Skin epidermis (tissue), 12 donors: ENCODE results near the gene TAAR2.
"Not testable (repeated sequence)": the region's sequence is repeated elsewhere in the genome, so short reads cannot be mapped to it uniquely, and the experiment has no call there.

Experiments used
- H3K27ac ChIP-seq, 21 experiments: fragments of 200-600 bp; sonication (generic) in 11 of 21; one replicate each; pipeline ENCODE4 v1.5.0; 2020; ENCODE audit warnings: mild to moderate bottlenecking in 3 of 21, inconsistent platforms in 2 of 21, moderate library complexity in 2 of 21
- H3K4me3 ChIP-seq, 7 experiments: fragments of 200-600 bp; sonication (generic) in 2 of 7; one replicate each; pipeline ENCODE4 v1.5.0; 2020; ENCODE audit warnings: inconsistent platforms in 2 of 7, mild to moderate bottlenecking in 2 of 7, moderate library complexity in 1 of 7

Gene TAAR2, protein sequence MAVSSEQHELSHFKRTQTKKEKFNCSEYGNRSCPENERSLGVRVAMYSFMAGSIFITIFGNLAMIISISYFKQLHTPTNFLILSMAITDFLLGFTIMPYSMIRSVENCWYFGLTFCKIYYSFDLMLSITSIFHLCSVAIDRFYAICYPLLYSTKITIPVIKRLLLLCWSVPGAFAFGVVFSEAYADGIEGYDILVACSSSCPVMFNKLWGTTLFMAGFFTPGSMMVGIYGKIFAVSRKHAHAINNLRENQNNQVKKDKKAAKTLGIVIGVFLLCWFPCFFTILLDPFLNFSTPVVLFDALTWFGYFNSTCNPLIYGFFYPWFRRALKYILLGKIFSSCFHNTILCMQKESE

DNA sequence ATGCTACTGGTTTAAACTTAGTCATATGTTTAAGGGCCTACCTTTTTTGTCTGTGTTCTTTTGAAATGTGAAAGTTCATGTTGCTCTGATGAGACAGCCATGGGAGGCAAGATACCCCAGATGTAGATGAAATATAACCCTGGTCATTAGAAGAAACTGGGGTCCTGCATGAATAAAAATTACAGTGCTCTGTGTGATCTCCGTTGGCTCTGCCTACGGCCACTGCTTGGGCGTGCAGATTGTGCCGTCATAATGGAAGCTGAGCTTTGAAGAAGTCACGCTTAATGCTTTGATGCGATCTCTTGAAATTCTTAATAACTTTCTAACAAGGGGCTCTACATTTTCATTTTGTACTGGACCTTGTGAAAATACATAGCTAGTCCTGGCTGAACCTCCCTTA is at the start of gene TAAR2:
Gene TAAR2, minus strand, starts transcription at position 101 of the 400 bp plus-strand sequence. Its CDS starts 0 bp downstream, at position 101.
- H3K4me3 ChIP-seq = no peak within 1 kb of the TSS
- H3K27ac ChIP-seq = no peak within 1 kb of the TSS

DNA sequence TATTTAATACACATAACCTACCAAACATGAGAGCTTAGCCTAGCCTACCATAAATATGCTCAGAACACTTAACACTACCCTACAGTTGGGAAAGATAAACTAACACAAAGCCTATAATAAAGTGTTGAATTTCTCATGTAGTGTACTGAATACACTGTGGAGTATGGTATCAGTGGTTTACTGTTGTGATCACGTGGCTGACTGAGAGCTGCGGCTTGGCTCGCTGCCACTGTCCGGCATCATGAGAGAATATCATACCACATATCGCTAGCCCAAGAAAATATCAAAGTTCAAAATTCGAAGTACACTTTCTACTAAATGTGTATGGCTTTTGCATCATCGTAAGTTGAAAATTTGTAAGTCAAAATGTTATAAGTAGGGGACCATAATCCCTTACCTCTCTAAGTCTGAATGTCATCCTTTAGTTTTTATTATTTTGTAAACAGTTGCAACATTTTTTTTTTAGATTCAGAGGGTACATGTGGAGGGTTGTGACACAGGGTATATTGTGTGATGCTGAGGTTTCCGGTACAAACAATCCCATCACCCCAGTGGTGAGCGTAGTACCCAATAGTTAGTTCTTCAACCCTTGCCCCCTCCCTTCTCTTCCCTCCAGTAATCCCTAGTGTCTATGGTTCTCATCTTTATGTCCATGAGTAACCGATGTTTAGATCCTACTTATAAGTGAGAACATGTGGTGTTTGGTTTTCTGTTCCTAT is 49.5 kb upstream of the TAAR2 start:
- H3K4me3 ChIP-seq = no peak overlapping the region
- H3K27ac ChIP-seq = no peak overlapping the region

DNA sequence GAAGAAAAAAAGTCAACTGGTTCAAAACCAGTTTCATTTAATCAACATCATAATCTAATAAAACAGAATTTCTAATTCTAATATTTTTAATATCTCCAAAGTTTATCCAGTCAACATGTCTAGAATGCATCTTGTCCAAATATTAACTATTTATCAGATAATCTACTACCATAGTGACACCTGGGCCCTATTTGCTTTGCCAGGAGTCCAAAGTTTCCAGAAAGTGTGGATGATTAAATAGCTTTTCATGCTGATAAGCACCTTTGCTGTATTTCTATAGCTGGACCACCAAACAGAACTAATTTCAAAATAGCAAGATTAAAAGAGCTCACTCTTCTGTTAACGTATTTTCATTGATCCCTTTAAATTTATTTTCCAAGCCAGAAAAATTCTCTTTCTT is 47.2 kb upstream of the TAAR2 start:
- Histone ChIP-seq H3K4me3 (no peak overlapping the region), H3K27ac (no peak overlapping the region)

DNA sequence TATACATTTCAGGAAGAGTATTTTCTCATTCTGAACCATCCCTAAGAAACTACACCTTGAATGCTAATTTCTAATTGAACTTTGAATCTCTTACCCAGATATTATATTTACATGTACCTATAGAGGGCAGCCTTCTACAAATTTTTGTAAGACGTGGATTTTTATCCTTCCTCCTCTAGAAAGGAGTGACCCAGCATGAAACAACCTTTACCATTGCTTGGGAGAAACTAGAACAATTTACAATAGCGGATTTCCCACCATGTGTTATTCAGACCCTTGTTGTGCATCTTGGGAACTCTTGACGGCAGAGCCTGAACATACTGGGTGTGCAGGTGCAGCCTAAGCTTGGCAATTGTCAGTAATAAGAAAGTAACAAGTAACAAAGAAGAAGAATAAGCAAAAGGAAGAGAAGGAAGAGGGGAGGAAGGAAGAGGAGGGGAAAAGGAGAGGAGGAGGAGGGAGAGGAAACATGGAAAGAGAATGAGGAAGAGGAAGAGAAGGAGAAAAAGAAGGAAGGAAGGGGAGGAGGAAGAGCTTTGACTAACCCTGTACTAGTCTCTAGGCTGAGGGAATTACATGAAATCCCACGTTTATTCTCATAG is 45.7 kb upstream of the TAAR2 start:
- Histone ChIP-seq H3K4me3 (no peak overlapping the region), H3K27ac (no peak overlapping the region)

DNA sequence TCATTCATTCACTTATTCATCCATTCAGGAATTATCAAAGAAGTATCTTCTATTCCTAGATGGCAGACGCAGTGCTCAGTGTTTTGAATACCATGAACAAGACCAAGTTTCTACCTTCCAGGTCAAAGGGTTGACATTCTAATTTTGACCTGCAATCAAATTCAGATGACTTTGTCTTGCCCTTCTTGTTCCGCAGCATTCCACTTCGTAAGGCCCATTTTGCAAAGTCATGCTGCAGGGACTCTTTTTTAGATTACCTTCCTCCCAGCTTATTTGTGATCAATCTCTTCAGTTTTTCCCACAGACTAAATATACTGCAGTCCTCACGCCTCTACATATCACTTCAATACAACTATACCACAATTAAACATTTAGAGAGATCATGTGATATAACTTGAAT is 42.0 kb upstream of the TAAR2 start:
- H3K4me3 ChIP-seq = no peak overlapping the region
- no peak overlapping the region for H3K27ac ChIP-seq

DNA sequence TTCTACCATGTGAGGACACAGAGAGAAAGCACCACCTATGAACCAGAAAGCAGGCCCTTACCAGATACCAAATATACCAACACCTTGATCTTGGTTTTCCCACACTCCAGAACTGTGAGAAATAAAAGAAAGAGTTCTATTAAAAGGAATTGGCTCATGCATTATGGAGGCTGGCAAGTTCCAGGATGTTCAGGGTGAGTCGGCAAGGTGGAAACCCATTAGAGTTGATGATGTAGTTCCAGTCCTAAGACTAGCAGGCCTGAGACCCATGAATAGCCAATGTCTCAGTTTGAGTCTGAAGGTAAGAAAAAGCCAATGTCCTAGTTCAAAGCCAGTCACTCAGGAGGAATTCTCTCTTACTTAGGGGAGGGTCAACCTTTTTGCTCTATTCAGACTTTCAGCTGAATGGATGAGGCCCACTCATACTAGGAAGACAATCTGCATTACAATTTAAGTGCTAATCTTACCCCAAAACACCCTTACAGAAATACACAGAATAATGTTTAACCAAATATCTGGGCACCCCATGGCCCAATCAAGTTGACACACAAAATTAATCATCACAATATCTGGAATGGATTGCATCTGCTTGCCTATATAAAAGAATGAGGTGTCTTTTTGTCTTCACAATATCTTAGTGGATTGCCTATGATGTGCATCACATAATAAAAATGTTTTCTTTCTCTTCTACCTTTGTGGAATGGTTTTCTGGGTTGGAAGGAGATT is 40.4 kb upstream of the TAAR2 start:
- Histone ChIP-seq H3K27ac (no peak overlapping the region), H3K4me3 (no peak overlapping the region)

DNA sequence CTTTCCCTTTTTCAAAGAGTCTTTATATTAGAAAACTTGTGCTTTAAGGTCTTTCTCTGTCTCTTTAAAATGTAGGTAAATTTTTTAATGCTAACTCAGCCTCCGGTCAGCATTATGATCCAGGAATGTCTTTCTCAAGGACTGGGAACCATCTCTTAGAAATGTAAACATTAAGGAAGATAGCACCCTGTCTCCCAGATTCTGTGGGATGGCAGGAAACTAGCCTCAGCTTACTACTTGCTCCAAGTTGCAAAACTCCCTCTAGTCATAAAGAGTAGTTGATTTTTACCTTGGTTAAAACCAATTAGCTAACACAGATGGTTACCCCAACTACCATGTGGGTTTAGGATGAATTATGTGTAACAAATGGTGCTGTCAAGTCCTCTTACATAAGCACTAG is 39.6 kb upstream of the TAAR2 start:
- Histone ChIP-seq H3K27ac (no peak overlapping the region), H3K4me3 (no peak overlapping the region)

DNA sequence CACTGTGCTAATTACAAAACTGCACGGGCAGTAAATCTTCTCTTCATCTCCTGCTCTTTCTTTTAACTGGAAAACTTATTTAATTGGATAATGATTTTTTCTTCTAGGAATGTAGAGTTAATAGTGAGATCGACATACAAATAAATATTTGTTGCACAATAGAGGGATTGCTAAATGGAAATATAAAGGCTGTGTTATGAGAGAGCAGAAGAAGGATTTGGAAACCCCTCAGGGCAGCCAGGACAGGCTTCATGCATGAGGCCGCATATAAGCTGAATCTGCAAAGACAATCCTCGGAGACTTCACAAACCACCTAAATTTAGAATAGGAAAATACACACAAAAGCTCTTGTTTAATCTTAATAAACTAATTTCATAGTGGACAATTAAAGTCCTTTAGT is 37.8 kb upstream of the TAAR2 start:
- H3K4me3 ChIP-seq = no peak overlapping the region

DNA sequence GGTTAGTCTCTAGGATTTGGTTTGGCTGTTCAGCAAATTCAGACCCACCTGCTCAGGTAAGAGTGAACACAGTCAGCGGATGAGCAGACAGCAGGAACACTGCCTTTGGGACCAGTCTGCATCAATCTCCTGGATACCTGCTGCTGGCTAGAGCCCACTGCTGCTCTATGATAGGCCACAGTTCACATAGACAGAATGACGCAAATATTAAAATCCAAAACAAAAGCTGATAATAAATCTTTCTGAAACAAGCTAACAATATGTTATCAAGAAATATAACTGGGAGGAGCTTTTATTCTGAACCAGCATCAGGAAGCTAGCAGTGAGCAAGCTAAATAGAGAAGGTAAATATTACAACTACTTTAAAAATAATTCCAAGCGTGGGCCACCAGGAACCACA is 35.0 kb upstream of the TAAR2 start, which contains the start of gene TAAR1:
Gene TAAR1, minus strand, starts transcription at position 101 of the 400 bp plus-strand sequence. CDS start 13,179 bp downstream, outside the sequence.
- Histone ChIP-seq H3K4me3 (no peak within 1 kb of the TSS), H3K27ac (no peak within 1 kb of the TSS)

More for the DNA sequence above, 37.8 kb upstream of the TAAR2 start:
- no peak overlapping the region for H3K27ac ChIP-seq

DNA sequence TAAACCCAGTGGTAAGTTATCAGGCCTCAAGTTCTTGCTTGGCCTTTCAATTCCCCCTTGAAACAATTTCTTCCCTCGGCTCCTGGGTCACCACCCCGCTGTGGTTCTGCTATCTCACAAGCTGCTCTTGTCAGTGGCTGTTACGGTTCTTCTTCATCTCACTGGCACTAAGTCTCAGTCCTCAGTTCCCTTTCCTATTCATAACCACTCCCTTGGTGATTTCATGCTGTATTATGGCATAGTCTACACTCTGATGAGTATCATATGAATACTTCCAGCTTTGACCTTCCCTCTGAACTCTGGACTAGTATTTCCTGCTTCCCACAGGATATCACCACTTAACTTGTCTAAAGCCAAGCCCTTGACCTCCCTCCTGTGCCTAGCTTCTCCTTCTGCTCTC is 27.0 kb upstream of the TAAR2 start:
- Histone ChIP-seq H3K4me3 (no peak overlapping the region), H3K27ac (no peak overlapping the region)

DNA sequence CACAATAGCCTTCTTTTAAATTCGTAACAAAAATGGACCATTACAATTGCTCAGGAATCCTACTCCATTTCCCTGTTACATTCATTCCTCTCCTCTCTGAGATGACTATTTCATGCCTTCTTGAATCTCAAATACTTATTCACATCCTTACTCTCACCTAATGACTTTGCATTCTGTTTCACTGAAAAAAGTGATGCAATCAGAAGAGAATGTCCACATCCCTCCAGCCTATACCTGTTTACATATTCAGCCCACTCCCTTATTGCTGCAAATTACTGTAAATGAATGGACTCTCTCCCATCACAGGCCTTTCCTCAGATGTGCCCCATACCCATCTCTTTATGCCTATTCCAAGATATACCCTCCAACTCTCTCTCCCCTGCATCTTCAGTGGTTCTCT is 26.4 kb upstream of the TAAR2 start:
- Histone ChIP-seq H3K27ac (no peak overlapping the region), H3K4me3 (no peak overlapping the region)

DNA sequence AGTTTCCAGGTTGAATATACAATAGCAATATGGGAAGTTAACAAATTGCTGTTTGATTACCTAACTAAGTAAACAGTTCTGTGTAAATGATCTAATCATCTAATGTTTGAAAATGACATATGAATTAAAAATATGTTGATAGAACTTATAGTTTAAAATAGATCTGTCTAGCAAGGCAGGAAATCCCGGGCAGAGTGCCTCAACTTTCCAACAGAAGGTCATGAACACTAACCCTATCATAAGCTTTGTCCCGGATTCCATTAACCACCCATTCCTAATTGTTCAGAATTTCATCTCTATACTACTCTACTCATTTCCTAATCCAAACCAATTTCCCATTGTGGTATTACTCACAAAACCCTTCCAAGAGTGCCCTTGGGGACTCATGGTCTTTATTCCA is 24.8 kb upstream of the TAAR2 start:
- Histone ChIP-seq H3K27ac (no peak overlapping the region), H3K4me3 (no peak overlapping the region)

DNA sequence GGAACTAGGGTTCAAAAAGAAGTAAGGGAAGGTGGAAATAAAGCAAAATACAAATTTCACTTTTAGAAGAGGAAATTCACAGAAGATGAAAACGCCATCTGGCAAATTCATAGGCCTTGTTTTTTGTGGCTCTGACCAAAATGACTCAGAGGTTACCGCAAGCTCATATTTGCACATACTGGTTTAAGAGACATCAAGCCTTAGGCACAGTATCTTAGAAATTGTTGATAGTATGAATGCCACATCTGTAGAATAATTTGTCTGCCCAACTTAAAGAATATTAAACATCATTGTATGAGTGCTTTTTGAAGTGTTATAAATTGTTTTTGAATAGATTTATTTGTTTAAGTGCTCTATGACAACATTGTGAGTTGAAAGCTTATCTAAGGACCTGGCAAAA is 24.3 kb upstream of the TAAR2 start:
- H3K4me3 ChIP-seq = no peak overlapping the region
- H3K27ac ChIP-seq = no peak overlapping the region

DNA sequence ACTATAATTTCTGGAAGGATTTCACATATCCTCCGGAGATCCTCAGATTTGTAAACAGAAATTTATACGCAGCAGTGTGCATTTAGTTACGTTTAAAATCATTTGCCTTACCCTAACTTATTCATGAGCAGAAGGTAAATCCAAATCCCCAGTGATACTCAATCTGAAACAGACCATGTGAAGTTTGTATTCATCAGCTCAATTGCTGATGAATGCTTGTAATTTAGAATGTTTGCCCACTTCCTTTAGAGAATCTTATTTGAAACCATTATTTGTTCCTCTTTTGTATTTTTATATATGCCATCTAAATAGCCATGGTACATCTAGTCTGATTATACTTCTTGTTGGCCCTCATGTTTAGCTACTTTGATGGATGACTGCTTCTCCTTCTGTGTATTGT is 19.5 kb upstream of the TAAR2 start:
- H3K27ac ChIP-seq = no peak overlapping the region

DNA sequence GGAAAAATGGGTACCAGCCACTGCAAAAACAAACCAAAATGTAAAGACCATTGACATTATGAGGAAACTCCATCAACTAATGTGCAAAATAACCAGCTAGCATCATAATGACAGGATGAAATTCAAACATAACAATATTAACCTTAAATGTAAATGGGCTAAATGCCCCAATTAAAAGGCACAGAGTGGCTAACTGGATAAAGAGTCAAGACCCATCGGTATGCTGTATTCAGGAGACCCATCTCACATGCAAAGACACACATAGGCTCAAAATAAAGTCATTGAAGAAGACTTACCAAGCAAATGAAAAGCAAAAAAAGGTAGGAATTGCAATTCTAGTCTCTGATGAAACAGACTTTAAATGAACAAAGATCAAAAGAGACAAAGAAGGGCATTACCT is 13.1 kb upstream of the TAAR2 start:
- not testable (repeated sequence) for H3K27ac ChIP-seq, H3K4me3 ChIP-seq

More for the DNA sequence above, 19.5 kb upstream of the TAAR2 start:
- H3K4me3 ChIP-seq = no peak overlapping the region

DNA sequence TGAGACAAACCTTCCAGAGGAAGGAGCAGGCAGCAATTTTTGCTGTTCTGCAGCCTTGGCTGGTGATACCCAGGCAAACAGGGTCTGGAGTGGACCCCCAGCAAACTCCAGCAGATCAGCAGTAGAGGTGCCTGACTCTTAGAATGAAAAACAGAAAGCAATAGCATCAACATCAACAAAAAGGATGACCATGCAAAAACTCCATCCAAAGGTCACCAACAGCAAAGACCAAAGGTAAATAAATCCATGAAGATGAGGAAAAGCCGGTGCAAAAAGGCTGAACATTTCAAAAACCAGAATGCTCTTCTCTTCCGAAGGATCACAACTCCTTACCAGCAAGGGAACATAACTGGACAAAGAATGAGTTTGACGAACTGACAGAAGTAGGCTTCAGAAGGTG is 11.8 kb upstream of the TAAR2 start:
- H3K27ac ChIP-seq, H3K4me3 ChIP-seq: not testable (repeated sequence)

DNA sequence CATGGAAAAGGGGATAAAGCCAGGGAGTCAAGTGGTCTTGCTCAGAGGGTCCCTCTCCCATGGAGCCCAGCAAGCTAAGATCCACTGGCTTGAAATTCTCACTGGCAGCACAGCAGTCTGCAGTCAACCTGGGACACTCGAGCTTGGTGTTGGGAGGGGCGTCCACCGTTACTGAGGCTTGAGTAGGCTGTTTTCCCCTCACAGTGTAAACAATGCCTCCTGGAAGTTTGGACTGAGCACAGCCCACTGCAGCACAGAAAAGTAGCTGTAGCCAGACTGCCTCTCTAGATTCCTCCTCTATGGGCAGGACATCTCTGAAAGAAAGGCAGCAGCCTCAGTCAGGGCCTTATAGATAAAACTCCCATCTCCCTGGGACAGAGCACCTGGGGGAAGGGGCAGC is 11.2 kb upstream of the TAAR2 start:
- not testable (repeated sequence) for H3K27ac ChIP-seq, H3K4me3 ChIP-seq

DNA sequence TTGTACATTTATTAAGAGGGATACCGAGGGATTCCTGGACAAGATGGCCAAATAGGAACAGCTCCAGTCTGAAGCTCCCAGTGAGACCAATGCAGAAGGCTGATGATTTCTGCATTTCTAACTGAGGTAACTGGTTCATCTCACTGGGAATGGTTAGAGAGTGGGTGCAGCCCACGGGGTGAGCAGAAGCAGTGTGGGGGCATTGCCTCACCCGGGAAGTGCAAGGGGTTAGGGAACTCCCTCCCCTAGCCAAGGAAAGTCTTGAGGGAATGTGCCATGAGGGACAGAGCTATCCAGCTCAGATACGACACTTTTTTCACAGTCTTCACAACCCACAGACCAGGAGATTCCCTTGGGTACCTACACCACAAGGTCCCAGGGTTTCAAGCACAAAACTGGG is 10.7 kb upstream of the TAAR2 start:
- Histone ChIP-seq H3K4me3 (no peak overlapping the region), H3K27ac (no peak overlapping the region)

DNA sequence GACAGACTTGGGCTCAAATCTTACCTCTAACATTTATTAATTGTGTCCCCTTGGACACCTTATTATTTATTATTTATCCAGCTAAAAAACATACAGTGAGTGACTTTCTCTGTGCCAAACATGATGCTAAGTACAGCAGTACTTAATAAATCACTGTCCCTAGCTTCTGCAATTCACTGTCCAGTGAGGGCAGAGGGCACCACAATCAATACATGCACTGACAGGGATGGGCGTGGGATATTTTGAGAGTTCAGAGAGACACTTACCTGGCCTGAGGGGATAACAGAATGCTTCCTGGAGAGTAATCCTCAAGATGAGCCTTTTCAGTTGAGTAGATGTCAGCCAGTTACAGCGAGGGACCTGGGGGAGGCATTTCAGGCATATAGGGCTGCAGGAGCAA is 9.3 kb upstream of the TAAR2 start:
- Histone ChIP-seq H3K27ac (no peak overlapping the region), H3K4me3 (no peak overlapping the region)

DNA sequence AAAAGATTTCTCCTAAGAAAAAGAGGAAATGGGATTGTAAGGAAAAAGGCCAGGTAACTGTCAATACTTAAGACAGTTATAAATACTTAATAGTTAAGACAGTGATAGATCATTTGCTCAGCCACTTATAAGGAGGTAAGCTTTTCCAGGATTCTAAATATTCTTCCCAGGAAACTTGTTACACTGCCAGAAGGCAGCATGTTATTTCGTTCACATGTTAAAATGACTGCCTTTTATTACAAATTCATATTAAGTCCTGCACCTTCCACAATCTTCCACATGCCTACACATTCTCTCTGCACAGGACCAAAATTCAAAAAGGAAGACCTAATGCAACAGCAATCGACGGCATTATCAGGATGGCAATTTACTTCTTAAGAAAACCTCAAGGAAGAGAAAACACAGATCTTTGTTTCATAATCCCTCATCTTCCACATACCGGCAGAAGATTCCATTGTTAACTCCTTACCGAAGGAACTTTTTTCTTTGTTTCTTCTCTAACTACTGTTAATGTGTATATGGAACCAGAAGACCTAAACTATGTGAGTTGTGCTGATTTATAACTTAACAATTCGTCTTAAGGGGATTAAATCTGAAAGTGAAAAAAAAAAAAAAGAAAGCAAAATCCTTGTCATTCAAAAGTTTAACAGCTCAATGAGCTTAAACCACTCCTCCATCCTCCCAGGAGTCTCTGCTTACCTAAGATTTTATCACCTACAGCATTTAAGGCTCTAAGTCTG is 799 bp downstream of the TAAR2 start:
- no peak overlapping the region for H3K27ac ChIP-seq
- no peak overlapping the region for H3K4me3 ChIP-seq
